NK-92 treated with Interleukin-12 subunit alpha and Interleukin-12 subunit beta, amount 100 ng/mL, for 24 hours (cell line): Measurements from ENCODE around the gene VIPR2.
"Not testable (repeated sequence)": the region's sequence is repeated elsewhere in the genome, so short reads cannot be mapped to it uniquely, and the experiment has no call there.

Experiments
- DNase-seq: peaks from one replicate; lab custom pipeline; 2025; lab: John Stamatoyannopoulos, UW

The VIPR2 gene

DNA sequence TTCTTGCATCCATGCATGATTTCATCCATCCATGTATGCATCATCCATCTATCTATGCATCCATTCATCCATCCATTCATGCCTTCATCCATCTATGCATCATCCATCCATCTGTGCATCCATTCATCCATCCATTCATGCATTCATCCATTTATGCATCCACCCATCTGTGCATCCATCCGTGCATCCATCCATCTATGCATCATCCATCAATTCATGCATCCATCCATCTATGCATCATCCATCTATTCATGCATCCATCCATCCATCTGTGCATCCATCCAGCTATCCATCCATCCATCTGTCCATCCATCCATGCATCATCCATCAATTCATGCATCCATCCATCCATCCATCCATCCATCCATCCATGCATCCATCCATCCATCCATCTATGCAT is 157.0 kb downstream of the VIPR2 start:
- DNase-seq: no peak

DNA sequence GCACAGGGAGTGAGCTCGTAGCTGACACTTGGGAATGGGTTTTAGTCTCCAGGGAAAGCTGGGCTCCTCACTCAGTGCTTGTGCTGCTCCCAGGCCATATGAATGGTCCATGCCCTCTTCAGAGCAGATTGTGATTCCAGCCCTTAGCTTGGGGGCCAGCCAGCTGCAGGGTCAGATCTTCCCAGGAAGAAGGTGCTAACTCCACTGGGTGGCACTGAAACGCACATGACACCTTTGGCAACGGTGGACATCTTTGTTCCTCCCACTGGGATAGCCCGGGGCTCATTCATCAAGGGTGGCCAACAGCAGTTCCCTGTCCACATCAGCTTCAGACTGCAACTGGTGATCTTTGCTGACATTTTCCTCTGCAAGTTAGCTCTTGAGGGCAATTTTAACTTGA is 159.1 kb downstream of the VIPR2 start:
- DNase-seq: no peak

DNA sequence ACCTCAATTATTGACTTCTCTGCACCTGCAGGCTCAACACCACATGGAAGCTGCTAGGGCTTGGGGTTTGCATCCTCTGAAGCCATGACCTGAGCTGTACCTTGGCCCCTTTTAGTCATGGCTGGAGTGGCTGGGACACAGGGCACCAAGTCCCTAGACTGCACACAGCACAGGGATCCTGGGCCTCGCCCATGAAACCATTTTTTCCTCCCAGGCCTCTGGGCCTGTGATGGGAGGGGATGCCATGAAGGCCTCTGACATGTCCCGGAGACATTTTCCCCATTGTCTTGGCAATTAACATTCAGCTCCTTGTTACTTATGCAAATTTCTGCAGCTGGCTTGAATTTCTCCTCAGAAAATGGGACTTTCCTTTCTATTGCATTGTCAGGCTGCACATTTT is 160.7 kb downstream of the VIPR2 start:
- not testable (repeated sequence) for DNase-seq

DNA sequence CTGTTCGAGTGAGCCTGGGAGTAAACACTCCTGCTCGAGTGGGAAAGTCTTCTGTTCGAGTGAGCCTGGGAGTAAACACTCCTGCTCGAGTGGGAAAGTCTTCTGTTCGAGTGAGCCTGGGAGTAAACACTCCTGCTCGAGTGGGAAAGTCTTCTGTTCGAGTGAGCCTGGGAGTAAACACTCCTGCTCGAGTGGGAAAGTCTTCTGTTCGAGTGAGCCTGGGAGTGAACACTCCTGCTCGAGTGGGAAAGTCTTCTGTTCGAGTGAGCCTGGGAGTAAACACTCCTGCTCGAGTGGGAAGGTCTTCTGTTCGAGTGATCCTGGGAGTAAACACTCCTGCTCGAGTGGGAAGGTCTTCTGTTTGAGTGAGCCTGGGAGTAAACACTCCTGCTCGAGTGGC is 162.6 kb downstream of the VIPR2 start:
- DNase-seq: not testable (repeated sequence)

DNA sequence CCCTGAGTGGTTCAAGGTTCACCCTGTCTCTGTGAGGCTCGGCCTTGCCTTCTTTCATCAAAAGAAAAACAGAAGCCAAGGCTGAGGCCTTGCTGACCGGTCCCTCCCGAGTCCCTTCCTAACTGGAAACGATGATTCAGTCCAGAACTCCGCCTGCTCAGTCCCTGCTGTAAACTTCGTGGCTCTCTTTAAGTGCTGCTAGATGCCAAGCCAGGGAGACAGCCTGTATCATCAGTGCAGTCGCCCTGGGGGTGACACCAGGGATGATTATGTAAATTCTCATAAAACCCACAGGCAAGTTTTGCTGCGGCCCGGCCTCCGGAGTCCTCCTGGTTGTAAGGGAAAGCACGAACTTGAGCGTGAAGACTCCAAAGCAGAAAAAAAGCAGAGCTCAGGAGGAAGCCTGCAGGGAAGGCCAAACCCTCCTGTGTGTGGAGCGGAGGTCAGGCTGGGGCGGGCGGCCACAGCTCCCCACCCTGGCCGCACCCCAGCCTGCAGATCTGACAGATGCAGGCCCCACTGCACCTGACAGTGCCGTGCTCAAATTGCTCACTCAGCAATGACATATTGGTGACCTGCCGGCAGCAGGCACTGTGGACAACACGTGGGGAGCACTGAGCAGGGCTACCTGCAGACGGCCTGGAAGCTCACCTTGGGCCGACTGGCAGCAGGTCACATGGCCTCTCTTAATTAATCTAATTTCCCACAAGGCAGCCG is 164.9 kb downstream of the VIPR2 start:
- DNase-seq: no peak

DNA sequence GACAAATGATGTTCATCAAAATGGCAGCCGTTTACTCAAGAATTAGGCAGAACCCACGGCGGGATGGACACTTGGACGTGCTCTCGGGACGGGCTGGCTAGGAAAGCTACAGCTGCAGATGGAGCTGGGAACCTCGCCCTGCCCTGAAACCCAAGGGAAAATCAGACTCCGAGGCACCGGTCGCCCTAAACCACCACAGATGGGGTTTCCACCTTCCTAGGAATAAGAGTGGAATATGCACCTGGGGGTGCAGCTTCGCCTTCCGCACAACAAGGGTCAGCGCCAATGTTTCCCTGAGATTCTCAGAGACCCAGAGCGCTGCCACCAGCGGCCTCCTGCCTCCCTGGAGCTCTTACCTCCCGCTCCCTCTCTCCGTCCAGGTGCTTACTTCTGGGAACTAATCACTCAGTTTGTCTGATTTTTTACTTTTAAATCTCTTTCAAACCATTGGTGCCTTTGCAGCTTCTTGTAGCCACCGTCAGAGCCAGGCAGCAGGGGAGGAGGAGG is 165.6 kb downstream of the VIPR2 start:
- no peak for DNase-seq
